Suprapubic skin (tissue), 4 donors: ENCODE measurements around the gene OSTM1.

Experiments
- CTCF ChIP-seq, 2 donors: fragments of 200-600 bp in 1 of 2; fragments of 450-650 bp in 1 of 2; sonication (generic) in 1 of 2; IDR thresholded peaks; one replicate each; pipeline ENCODE4 v1.5.1; 2016 to 2019; ENCODE audit warnings: antibody characterized with exemption in 2 of 2, mild to moderate bottlenecking in 1 of 2, moderate library complexity in 1 of 2
- EP300 ChIP-seq: sonication (generic); formaldehyde crosslinking; IDR thresholded peaks from one replicate; pipeline ENCODE4 v1.6.1; 2017; ENCODE audit warnings: antibody characterized with exemption
- POLR2A ChIP-seq, 2 donors: fragments of 450-650 bp; IDR thresholded peaks; one replicate each; pipeline ENCODE4 v1.6.1; 2017; ENCODE audit warnings: antibody characterized with exemption in 2 of 2, mild to moderate bottlenecking in 2 of 2, moderate library complexity in 2 of 2
- POLR2AphosphoS5 ChIP-seq, 3 donors: sonication (generic); formaldehyde crosslinking; IDR thresholded peaks; one replicate each; pipeline ENCODE4 v1.6.1; 2017; ENCODE audit warnings: antibody characterized with exemption in 3 of 3

DNA sequence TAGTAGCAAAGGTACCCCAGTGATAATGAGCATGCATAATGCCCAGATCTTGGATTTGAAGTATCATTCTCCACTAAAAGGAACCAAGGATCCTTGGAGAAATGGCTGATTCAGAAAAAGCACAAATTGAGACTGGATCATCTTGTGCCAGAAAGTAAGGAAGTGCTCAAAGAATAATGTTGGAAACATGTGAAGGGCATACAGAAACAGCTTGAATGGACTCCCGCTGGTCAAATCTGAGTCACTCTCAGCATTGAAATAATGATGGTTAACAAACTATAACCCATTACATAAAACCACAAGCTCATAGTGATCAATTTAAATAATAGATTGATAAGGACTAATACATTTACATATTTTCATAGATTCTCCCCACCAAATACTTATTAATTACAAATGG is 3.6 kb upstream of the OSTM1 start:
- TF ChIP-seq CTCF (IDR thresholded peaks at IDR 0.05) (no peak), POLR2AphosphoS5 (IDR thresholded peaks at IDR 0.05) (no peak), POLR2A (IDR thresholded peaks at IDR 0.05) (no peak), EP300 (no peak)
